ENCODE data around the gene THBS2.
"Not testable (repeated sequence)": the region's sequence is repeated elsewhere in the genome, so short reads cannot be mapped to it uniquely, and the experiment has no call there.

The THBS2 gene

GRCh38 chr6:169253337-169254238, at the start of gene THBS2:
Gene THBS2 (minus strand): TSS chr6:169253846. CDS start chr6:169250784, 3,062 bp downstream.
- peak; percentile 55 for DNase-seq (ENCODE audit: low read depth)
- H3K4me3 ChIP-seq (ENCODE audit: low read depth, low read length), result peak within 1 kb of the TSS; percentile 57

- H3K4me3 ChIP-seq (ENCODE audit: low read depth, low read length), result no peak overlapping the region
- no peak for DNase-seq (ENCODE audit: low read depth)
Measured at GRCh38 chr6:169302716-169303115, 49.1 kb upstream of the THBS2 start.

- DNase-seq (ENCODE audit: low read depth), result no peak
Measured at GRCh38 chr6:169302255-169302654, 48.6 kb upstream of the THBS2 start.

GRCh38 chr6:169300916-169301315, 47.3 kb upstream of the THBS2 start:
- H3K4me3 ChIP-seq (ENCODE audit: low read depth, low read length), result no peak overlapping the region
- DNase-seq (ENCODE audit: low read depth), result no peak

More at GRCh38 chr6:169302255-169302654, 48.6 kb upstream of the THBS2 start:
- H3K4me3 ChIP-seq (ENCODE audit: low read depth, low read length), result no peak overlapping the region

- not testable (repeated sequence) for DNase-seq (ENCODE audit: low read depth); H3K4me3 ChIP-seq (ENCODE audit: low read depth, low read length)
Measured at GRCh38 chr6:169298626-169299025, 45.0 kb upstream of the THBS2 start.

- no peak overlapping the region for H3K4me3 ChIP-seq (ENCODE audit: low read depth, low read length)
- DNase-seq (ENCODE audit: low read depth), result no peak
Measured at GRCh38 chr6:169296622-169297021, 43.0 kb upstream of the THBS2 start.

- DNase-seq (ENCODE audit: low read depth), result no peak
Measured at GRCh38 chr6:169296170-169296569, 42.5 kb upstream of the THBS2 start.

GRCh38 chr6:169293196-169293595, 39.5 kb upstream of the THBS2 start:
- no peak overlapping the region for H3K4me3 ChIP-seq (ENCODE audit: low read depth, low read length)
- DNase-seq (ENCODE audit: low read depth), result no peak

More at GRCh38 chr6:169296170-169296569, 42.5 kb upstream of the THBS2 start:
- no peak overlapping the region for H3K4me3 ChIP-seq (ENCODE audit: low read depth, low read length)

GRCh38 chr6:169292338-169293124, 38.9 kb upstream of the THBS2 start:
- no peak overlapping the region for H3K4me3 ChIP-seq (ENCODE audit: low read depth, low read length)
- peak; percentile 94 for DNase-seq (ENCODE audit: low read depth)

GRCh38 chr6:169291646-169292337, 38.1 kb upstream of the THBS2 start:
- H3K4me3 ChIP-seq (ENCODE audit: low read depth, low read length), result no peak overlapping the region
- no peak for DNase-seq (ENCODE audit: low read depth)

GRCh38 chr6:169291148-169291547, 37.5 kb upstream of the THBS2 start:
- no peak for DNase-seq (ENCODE audit: low read depth)

GRCh38 chr6:169289619-169290339, 36.1 kb upstream of the THBS2 start:
- H3K4me3 ChIP-seq (ENCODE audit: low read depth, low read length), result no peak overlapping the region

More at GRCh38 chr6:169291148-169291547, 37.5 kb upstream of the THBS2 start:
- no peak overlapping the region for H3K4me3 ChIP-seq (ENCODE audit: low read depth, low read length)

GRCh38 chr6:169289257-169289618, 35.6 kb upstream of the THBS2 start:
- H3K4me3 ChIP-seq (ENCODE audit: low read depth, low read length), result no peak overlapping the region
- DNase-seq (ENCODE audit: low read depth), result no peak

More at GRCh38 chr6:169289619-169290339, 36.1 kb upstream of the THBS2 start:
- peak; percentile 76 for DNase-seq (ENCODE audit: low read depth)

- peak; percentile 57 for DNase-seq (ENCODE audit: low read depth)
- H3K4me3 ChIP-seq (ENCODE audit: low read depth, low read length), result no peak overlapping the region
Measured at GRCh38 chr6:169288591-169288990, 34.9 kb upstream of the THBS2 start.

GRCh38 chr6:169287675-169288074, 34.0 kb upstream of the THBS2 start:
- no peak overlapping the region for H3K4me3 ChIP-seq (ENCODE audit: low read depth, low read length)
- DNase-seq (ENCODE audit: low read depth), result no peak

GRCh38 chr6:169286961-169287360, 33.3 kb upstream of the THBS2 start:
- no peak overlapping the region for H3K4me3 ChIP-seq (ENCODE audit: low read depth, low read length)

GRCh38 chr6:169285165-169285564, 31.5 kb upstream of the THBS2 start:
- no peak for DNase-seq (ENCODE audit: low read depth)
- H3K4me3 ChIP-seq (ENCODE audit: low read depth, low read length), result no peak overlapping the region

More at GRCh38 chr6:169286961-169287360, 33.3 kb upstream of the THBS2 start:
- no peak for DNase-seq (ENCODE audit: low read depth)

- H3K4me3 ChIP-seq (ENCODE audit: low read depth, low read length), result no peak overlapping the region
- no peak for DNase-seq (ENCODE audit: low read depth)
Measured at GRCh38 chr6:169283924-169284323, 30.3 kb upstream of the THBS2 start.

- DNase-seq (ENCODE audit: low read depth), result no peak
- H3K4me3 ChIP-seq (ENCODE audit: low read depth, low read length), result no peak overlapping the region
Measured at GRCh38 chr6:169282043-169282442, 28.4 kb upstream of the THBS2 start.
